Measurements from ENCODE around the gene PC. TPM values are rescaled to one million over a fixed set of nuclear protein-coding genes. Genes with fewer than 3 reads are reported as not detected.

PC gene
- total RNA-seq, 2 donors from 2014 or later, result 12.2 to 81.7 TPM

- H3K4me1 ChIP-seq, result peaks cover 16% of the 10 kb centered on the region
- DNase-seq (no peak), ATAC-seq (no peak)
- no peak overlapping the region for H3K27ac ChIP-seq
- intact Hi-C loops (cut with DNase I), result no loop called here
- no peak overlapping the region for H3K4me3 ChIP-seq
- WGBS, 2 donors, result 87 to 88% methylated on average over 5 to 7 of the region's 7 CpGs
- no peaks in the 10 kb centered on the region for H3K36me3 ChIP-seq (replicated peaks in 1 of 2; ENCODE audit: insufficient read depth in 1 of 2, low read depth in 2 of 2)
- no peaks in the 10 kb centered on the region for H3K9me3 ChIP-seq
- TF ChIP-seq, protein P1, sequence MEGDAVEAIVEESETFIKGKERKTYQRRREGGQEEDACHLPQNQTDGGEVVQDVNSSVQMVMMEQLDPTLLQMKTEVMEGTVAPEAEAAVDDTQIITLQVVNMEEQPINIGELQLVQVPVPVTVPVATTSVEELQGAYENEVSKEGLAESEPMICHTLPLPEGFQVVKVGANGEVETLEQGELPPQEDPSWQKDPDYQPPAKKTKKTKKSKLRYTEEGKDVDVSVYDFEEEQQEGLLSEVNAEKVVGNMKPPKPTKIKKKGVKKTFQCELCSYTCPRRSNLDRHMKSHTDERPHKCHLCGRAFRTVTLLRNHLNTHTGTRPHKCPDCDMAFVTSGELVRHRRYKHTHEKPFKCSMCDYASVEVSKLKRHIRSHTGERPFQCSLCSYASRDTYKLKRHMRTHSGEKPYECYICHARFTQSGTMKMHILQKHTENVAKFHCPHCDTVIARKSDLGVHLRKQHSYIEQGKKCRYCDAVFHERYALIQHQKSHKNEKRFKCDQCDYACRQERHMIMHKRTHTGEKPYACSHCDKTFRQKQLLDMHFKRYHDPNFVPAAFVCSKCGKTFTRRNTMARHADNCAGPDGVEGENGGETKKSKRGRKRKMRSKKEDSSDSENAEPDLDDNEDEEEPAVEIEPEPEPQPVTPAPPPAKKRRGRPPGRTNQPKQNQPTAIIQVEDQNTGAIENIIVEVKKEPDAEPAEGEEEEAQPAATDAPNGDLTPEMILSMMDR (IDR thresholded peaks at IDR 0.05), result no peak
- TF ChIP-seq POLR2A (IDR thresholded peaks at IDR 0.05), result no peak
- H3K27me3 ChIP-seq, result no peaks in the 10 kb centered on the region
Measured at GRCh38 chr11:66879000-66879399, 79.2 kb downstream of the PC start.

DNA sequence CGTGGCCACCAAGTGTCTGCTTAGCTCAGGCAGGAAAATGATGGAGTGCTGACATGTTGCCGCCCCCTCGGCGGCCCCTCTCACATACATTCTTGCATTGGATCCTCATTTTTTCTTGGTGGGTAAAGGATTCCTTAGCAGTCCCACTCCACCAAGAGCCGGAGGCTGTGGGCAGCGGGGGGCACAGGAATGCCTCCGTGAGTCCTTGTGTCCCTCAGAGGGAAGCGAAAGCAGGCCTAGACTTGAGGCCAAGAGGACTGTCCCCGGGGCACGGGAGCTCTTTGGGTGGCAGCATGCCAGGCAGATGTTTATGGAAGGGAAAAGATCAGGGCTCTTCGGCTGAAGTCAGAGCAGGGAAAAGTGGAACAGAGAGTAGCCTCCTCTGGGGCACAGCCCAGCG lies 79.7 kb downstream of the PC start:
- WGBS, 2 donors, result 82% methylated on average over 12 of the region's 12 CpGs
- H3K27me3 ChIP-seq, result no peaks in the 10 kb centered on the region
- no peaks in the 10 kb centered on the region for H3K36me3 ChIP-seq (replicated peaks in 1 of 2; ENCODE audit: insufficient read depth in 1 of 2, low read depth in 2 of 2)
- intact Hi-C loops (cut with DNase I), result no loop called here
- peaks cover 16% of the 10 kb centered on the region for H3K4me1 ChIP-seq
- no peak for ATAC-seq
- no peak overlapping the region for H3K4me3 ChIP-seq
- no peak for DNase-seq
- TF ChIP-seq POLR2A (IDR thresholded peaks at IDR 0.05), result no peak
- TF ChIP-seq, protein P1 (IDR thresholded peaks at IDR 0.05), result no peak
- H3K9me3 ChIP-seq, result no peaks in the 10 kb centered on the region
- no peak overlapping the region for H3K27ac ChIP-seq

DNA sequence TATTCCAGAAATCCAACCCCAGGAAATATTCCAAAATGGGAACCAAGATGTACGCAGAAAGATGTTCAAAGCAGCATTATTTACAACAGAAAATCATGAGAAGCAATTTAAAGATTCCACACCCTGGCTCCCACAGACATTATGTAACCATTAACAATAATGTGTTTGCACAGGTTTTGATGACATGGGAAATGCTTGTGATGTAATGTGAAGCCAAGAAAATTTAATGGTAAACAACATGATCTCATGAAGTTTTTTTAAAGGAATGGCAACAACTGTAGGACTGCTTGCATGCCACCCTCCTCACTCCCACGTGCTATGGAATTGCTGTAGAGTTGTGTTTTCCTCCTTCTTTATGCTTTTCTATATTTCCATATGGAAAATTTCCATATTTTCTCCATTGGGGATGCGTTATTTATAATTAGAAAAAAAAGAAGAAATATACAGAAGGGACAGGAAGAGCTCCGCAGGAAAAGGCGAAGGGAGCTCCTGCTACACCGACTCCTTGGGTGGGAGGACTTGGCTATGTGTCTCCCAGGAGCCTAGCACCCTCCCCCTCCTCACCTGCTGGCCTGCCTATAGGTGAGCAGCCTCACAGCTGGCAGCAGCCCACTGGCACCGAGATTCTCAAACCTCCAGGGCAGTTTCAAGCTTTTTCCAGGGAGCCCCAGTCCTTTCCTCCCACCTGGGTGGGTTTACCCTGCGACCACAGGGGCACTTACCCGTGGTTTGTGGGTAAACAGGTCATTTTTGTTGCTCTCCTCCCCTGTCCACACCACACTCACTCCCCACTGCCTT lies 80.4 kb downstream of the PC start:
- H3K27me3 ChIP-seq, result no peaks in the 10 kb centered on the region
- no peak overlapping the region for H3K27ac ChIP-seq
- DNase-seq (no peak), ATAC-seq (no peak)
- 79 to 85% methylated on average over 9 of the region's 9 CpGs for WGBS, 2 donors
- no peaks in the 10 kb centered on the region for H3K9me3 ChIP-seq
- intact Hi-C loops (cut with DNase I), result no loop called here
- H3K4me3 ChIP-seq, result no peak overlapping the region
- TF ChIP-seq, protein P1 (IDR thresholded peaks at IDR 0.05), result no peak
- no peak for TF ChIP-seq POLR2A (IDR thresholded peaks at IDR 0.05)
- peaks cover 13% of the 10 kb centered on the region for H3K4me1 ChIP-seq
- H3K36me3 ChIP-seq (replicated peaks in 1 of 2; ENCODE audit: insufficient read depth in 1 of 2, low read depth in 2 of 2), result no peaks in the 10 kb centered on the region

DNA sequence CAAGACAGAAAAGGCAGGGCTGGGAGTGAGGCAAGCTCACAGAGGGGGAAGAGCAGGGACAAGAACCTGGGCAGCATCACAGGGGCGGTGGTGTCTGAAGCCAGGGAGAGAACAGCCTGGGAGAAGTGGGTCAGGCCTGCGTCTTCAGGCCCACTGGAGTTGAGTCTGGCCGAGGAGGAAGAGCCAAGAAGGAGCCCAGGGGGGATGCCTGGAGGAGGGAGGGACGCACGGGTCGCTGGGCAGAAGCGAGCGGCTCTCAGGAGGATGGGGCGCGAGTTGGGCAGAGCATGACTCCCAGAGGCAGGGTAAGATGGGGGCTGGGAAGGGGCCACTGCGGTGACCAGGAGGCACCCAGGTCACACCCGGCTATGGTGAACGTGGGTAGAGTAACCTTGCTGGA lies 82.8 kb downstream of the PC start:
- H3K4me3 ChIP-seq, result no peak overlapping the region
- ATAC-seq, result no peak
- DNase-seq, result no peak

More for the DNA sequence above, 82.8 kb downstream of the PC start:
- Histone ChIP-seq H3K36me3 (replicated peaks in 1 of 2; ENCODE audit: insufficient read depth in 1 of 2, low read depth in 2 of 2) (no peaks in the 10 kb centered on the region), H3K27ac (no peak overlapping the region), H3K9me3 (no peaks in the 10 kb centered on the region), H3K4me1 (peaks cover under 1% of the 10 kb centered on the region), H3K27me3 (no peaks in the 10 kb centered on the region)
- intact Hi-C loops (cut with DNase I), result no loop called here
- WGBS, 2 donors, result 87 to 91% methylated on average over 12 to 13 of the region's 13 CpGs
- TF ChIP-seq, protein P1 (IDR thresholded peaks at IDR 0.05), result no peak
- no peak for TF ChIP-seq POLR2A (IDR thresholded peaks at IDR 0.05)

Data from body of pancreas (tissue), 4 donors.